ENCODE data around the gene HIC1. TPM values are rescaled to one million over a fixed set of nuclear protein-coding genes. Genes with fewer than 3 reads are reported as not detected.

The HIC1 gene
- total and polyA plus RNA-seq, 9 of the 15 experiments (the other 6 are each of a cell fraction or from before 2014, with no cell fraction given), result 0.01 to 2.5 (median 0.18) TPM

GRCh38 chr17:2067048-2067561, 12.2 kb downstream of the HIC1 start:
- POLR2A ChIA-PET, result no interaction called here
- Histone ChIP-seq H3K4me3 (no peak overlapping the region), H2AFZ (ENCODE audit: low read depth, low read length) (no peak overlapping the region), H3K9me3 (replicated peaks; ENCODE audit: control insufficient read depth, insufficient read depth, low read depth, low read length) (no peaks in the 10 kb centered on the region), H3K27ac (ENCODE audit: extremely low read depth, low read depth, low read length) (no peak overlapping the region), H3K4me1 (replicated peaks in 1 of 2; ENCODE audit: control insufficient read depth in 2 of 2, insufficient read depth in 2 of 2, low read length in 2 of 2) (peaks cover 0 to 12% of the 10 kb centered on the region in 2 experiments; a peak in 2 of 5 replicates), H3K4me2 (ENCODE audit: insufficient read depth, low read length) (no peak overlapping the region), H3K9ac (ENCODE audit: insufficient read depth in 1 of 2, low read depth in 2 of 2, low read length in 2 of 2) (no peak overlapping the region), H3K79me2 (ENCODE audit: control insufficient read depth, insufficient read depth, low read length) (no peaks in the 10 kb centered on the region), H4K20me1 (replicated peaks; ENCODE audit: control insufficient read depth, insufficient read depth, low read length) (no peaks in the 10 kb centered on the region), H3K27me3 (ENCODE audit: control insufficient read depth in 2 of 2, insufficient read depth in 2 of 2, low read length in 2 of 2) (no peaks in the 10 kb centered on the region), H3K9me1 (ENCODE audit: control insufficient read depth, insufficient read depth, low read length) (no peaks in the 10 kb centered on the region), H3K36me3 (ENCODE audit: control insufficient read depth, insufficient read depth, low read length) (peaks cover 21% of the 10 kb centered on the region; the same call in 2 of the 3 replicates)
- 77% methylated on average over 9 of the region's 14 CpGs for WGBS (ENCODE audit: insufficient coverage, low coverage, missing lambda C conversion rate)
- FAIRE-seq (no peak), DNase-seq (ENCODE audit: extremely low read depth in 1 of 4, low spot score in 3 of 4) (no peak), ATAC-seq (no peak)
- no TSS peak for BruUV-seq (replicated peaks)
- TF ChIP-seq ZKSCAN8 (CRISPR knock-in tag; IDR thresholded peaks at IDR 0.05) (no peak), KDM4B (IDR thresholded peaks at IDR 0.05; ENCODE audit: borderline replicate concordance in 2 of 2, low read depth in 1 of 2) (no peak), HIVEP1 (CRISPR knock-in tag; IDR thresholded peaks at IDR 0.05) (no peak), RBM17 (IDR thresholded peaks at IDR 0.05; ENCODE audit: borderline replicate concordance, low read depth, low read length) (no peak), CREB3 (tag; conservative IDR thresholded peaks at IDR 0.05; ENCODE audit: low read depth) (no peak), ZNF197 (CRISPR knock-in tag; IDR thresholded peaks at IDR 0.05; ENCODE audit: low read depth) (no peak), TSC22D4 (tag; IDR thresholded peaks at IDR 0.05) (no peak), ZNF354B (CRISPR knock-in tag; IDR thresholded peaks at IDR 0.05) (no peak), MAFG (tag; conservative IDR thresholded peaks at IDR 0.05) (no peak), DPF2 (IDR thresholded peaks at IDR 0.05) (no peak), MXI1 (IDR thresholded peaks at IDR 0.05; ENCODE audit: low read depth, low read length) (no peak)
- TF ChIP-seq, protein P1, sequence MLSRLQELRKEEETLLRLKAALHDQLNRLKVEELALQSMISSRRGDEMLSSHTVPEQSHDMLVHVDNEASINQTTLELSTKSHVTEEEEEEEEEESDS (CRISPR knock-in tag; IDR thresholded peaks at IDR 0.05), result no peak
- CTCF ChIA-PET (ENCODE audit: low intra/inter-chr PET ratio), result no interaction called here
- in situ Hi-C loops (cut with MboI) (loop anchor here (10.0 kb wide), 1 partner anchor 178 kb away; no protein-coding TSS in a partner anchor), intact Hi-C loops (cut with micrococcal nuclease) (no loop called here)

Measured in K562 (cell line).